Retinal pigment epithelial cell (primary cell): Measurements from ENCODE around the gene LIN9.

Experiments
- DNase-seq: peaks from one replicate; pipeline ENCODE4 v3.0.0-alpha.2; 2010; ENCODE audit warnings: low read depth
- H3K4me3 ChIP-seq: 2 replicates; pipeline ENCODE4 v1.5.1; 2011; ENCODE audit warnings: mild to moderate bottlenecking, low read length, control low read depth, moderate library complexity
- CTCF ChIP-seq: conservative IDR thresholded peaks from 2 replicates; pipeline ENCODE4 v1.5.1; 2011; ENCODE audit warnings: low read depth, low read length, control low read depth, inconsistent platforms

LIN9 gene

GRCh38 chr1:226309398-226310244 is 657 bp upstream of the LIN9 start:
- H3K4me3 ChIP-seq: peak overlapping the region; percentile 59
- DNase-seq: no peak
- peak; percentile 3 for TF ChIP-seq CTCF

GRCh38 chr1:226308166-226308722 is 720 bp downstream of the LIN9 start:
- H3K4me3 ChIP-seq: peak overlapping the region; percentile 90
- DNase-seq: no peak
- no peak for TF ChIP-seq CTCF

- H3K4me3 ChIP-seq: no peak overlapping the region
- DNase-seq: no peak
- TF ChIP-seq CTCF: no peak
Measured at GRCh38 chr1:226306425-226306824, 2.5 kb downstream of the LIN9 start.

- no peak for DNase-seq
- H3K4me3 ChIP-seq: no peak overlapping the region
- no peak for TF ChIP-seq CTCF
Measured at GRCh38 chr1:226305184-226305583, 3.8 kb downstream of the LIN9 start.

GRCh38 chr1:226304291-226304955 is 4.5 kb downstream of the LIN9 start:
- no peak for TF ChIP-seq CTCF
- H3K4me3 ChIP-seq: no peak overlapping the region
- no peak for DNase-seq

- no peak for TF ChIP-seq CTCF
- no peak for DNase-seq
Measured at GRCh38 chr1:226302731-226303130, 6.2 kb downstream of the LIN9 start.

GRCh38 chr1:226296911-226297310 is 12.1 kb downstream of the LIN9 start:
- no peak overlapping the region for H3K4me3 ChIP-seq
- DNase-seq: no peak
- no peak for TF ChIP-seq CTCF

More at GRCh38 chr1:226302731-226303130, 6.2 kb downstream of the LIN9 start:
- no peak overlapping the region for H3K4me3 ChIP-seq
